ENCODE measurements around the gene COMTD1.

COMTD1 gene

GRCh38 chr10:75272896-75273295, 37.1 kb upstream of the COMTD1 start:
- DNase-seq (ENCODE audit: low read depth) = no peak
- TF ChIP-seq CTCF (conservative IDR thresholded peaks at IDR 0.05; ENCODE audit: control insufficient read depth, insufficient read depth, low read depth, low read length) = no peak
- H3K4me3 ChIP-seq (ENCODE audit: control insufficient read depth, low read depth, low read length) = no peak overlapping the region

DNA sequence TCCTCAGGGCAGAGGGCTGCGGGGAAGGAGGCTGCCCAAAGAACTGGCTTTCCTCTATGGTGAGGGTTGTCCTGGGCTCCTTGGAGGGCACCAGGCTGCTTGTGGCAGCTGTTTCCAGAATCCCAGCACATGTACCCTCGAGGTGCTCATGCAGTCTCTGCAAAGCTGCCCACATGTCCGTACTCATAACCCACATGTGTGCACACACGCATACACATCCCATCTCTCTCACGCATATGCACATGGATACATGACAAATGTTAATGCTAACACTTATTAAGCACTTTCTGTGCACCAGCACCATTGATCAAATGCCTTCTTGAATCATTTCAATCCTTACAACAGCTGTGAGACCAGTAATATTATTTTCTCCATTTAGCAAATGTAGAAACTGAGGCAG, 36.3 kb upstream of the COMTD1 start:
- TF ChIP-seq CTCF (conservative IDR thresholded peaks at IDR 0.05; ENCODE audit: control insufficient read depth, insufficient read depth, low read depth, low read length) = no peak
- no peak overlapping the region for H3K4me3 ChIP-seq (ENCODE audit: control insufficient read depth, low read depth, low read length)
- DNase-seq (ENCODE audit: low read depth) = no peak

DNA sequence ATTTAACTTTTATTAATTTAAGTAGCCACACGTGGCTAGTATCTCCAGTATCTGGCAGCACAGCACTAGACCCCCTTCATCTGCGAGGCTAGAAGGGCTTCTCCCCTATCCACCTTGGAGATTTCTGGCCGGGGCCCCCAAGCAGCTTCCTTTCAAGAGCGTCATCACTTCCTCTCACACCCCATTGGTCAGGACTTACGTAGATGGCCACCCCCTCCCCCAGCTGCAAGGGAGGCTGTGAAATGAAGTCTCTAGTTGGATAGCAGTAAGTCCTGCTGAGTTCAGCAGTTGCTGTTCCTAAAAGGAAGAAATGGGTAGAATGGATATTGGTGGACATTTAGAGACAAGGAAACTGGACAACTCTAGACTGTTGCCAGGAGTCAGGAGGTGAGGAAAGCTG, 33.8 kb upstream of the COMTD1 start:
- TF ChIP-seq CTCF (conservative IDR thresholded peaks at IDR 0.05; ENCODE audit: control insufficient read depth, insufficient read depth, low read depth, low read length) = no peak
- H3K4me3 ChIP-seq (ENCODE audit: control insufficient read depth, low read depth, low read length) = no peak overlapping the region
- no peak for DNase-seq (ENCODE audit: low read depth)

DNA sequence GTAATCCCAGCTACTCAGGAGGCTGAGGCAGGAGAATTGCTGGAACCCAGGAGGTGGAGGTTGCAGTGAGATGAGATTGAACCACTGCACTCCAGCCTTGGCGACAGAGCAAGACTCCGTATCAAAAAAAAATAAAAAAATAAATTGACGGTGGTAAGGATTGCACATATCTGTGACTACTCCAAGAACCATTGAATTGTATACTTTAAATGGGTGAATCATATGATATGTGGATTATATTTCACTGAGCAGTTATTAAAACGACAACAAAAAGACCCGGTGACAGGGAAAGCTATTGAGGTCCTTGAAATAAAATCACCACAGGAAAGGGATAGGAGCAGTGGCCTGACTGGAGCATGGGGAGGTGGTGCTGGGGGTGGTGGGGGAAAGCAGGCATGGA, 31.2 kb upstream of the COMTD1 start:
- no peak for TF ChIP-seq CTCF (conservative IDR thresholded peaks at IDR 0.05; ENCODE audit: control insufficient read depth, insufficient read depth, low read depth, low read length)
- no peak for DNase-seq (ENCODE audit: low read depth)
- no peak overlapping the region for H3K4me3 ChIP-seq (ENCODE audit: control insufficient read depth, low read depth, low read length)

DNA sequence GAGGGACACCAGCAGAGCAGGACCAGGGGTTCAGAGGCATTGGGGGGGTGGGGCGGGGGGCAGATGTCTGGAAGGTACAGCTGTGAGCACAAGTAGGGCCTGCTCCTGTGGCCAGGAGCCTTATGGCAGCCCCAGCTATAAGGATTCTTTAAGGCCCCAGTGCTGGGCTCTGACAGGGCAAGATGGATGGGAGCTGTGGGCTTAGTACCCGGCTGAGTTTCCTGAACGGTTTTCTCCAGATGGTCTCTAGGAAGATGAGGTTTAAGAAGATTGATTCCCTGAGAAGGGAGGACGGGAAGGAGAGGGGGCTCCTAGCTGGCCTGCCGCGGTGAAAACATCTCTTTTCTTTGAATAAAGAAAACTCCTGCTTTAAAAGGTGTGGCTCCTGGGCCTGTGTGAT, 30.1 kb upstream of the COMTD1 start:
- DNase-seq (ENCODE audit: low read depth) = no peak
- no peak overlapping the region for H3K4me3 ChIP-seq (ENCODE audit: control insufficient read depth, low read depth, low read length)
- no peak for TF ChIP-seq CTCF (conservative IDR thresholded peaks at IDR 0.05; ENCODE audit: control insufficient read depth, insufficient read depth, low read depth, low read length)

- TF ChIP-seq CTCF (conservative IDR thresholded peaks at IDR 0.05; ENCODE audit: control insufficient read depth, insufficient read depth, low read depth, low read length) = no peak
- H3K4me3 ChIP-seq (ENCODE audit: control insufficient read depth, low read depth, low read length) = no peak overlapping the region
- DNase-seq (ENCODE audit: low read depth) = no peak
These were observed 28.0 kb upstream of the COMTD1 start for GRCh38 chr10:75263806-75264205.

Measured in fibroblast of mammary gland (primary cell).